Muscle layer of colon (tissue), 2 donors: ENCODE measurements around the gene FDXR.
A peak's percentile ranks its signal among the peaks of the same experiment; 100 is the strongest.

Experiments
- H3K27ac ChIP-seq: one replicate; pipeline ENCODE4 v1.7.0; 2013; ENCODE audit warnings: low read depth, mild to moderate bottlenecking, low read length, moderate library complexity
- H3K27me3 ChIP-seq, 2 donors: one replicate each; pipeline ENCODE4 v1.7.0; 2013; ENCODE audit warnings: low read length in 2 of 2, mild to moderate bottlenecking in 2 of 2; ENCODE audit not compliant: insufficient read depth in 2 of 2, control insufficient read depth in 1 of 2
- H3K36me3 ChIP-seq: one replicate; pipeline ENCODE4 v1.7.0; 2013; ENCODE audit warnings: mild to moderate bottlenecking, low read length; ENCODE audit not compliant: insufficient read depth
- H3K4me1 ChIP-seq: one replicate; pipeline ENCODE4 v1.7.0; 2013; ENCODE audit warnings: mild to moderate bottlenecking, low read length; ENCODE audit not compliant: insufficient read depth
- H3K4me3 ChIP-seq, 2 donors: one replicate each; pipeline ENCODE4 v1.7.0; 2013; ENCODE audit warnings: low read length in 2 of 2, low read depth in 1 of 2, mild to moderate bottlenecking in 1 of 2, moderate library complexity in 1 of 2
- H3K9ac ChIP-seq: one replicate; pipeline ENCODE4 v1.7.0; 2013; ENCODE audit warnings: low read length
- H3K9me3 ChIP-seq: one replicate; pipeline ENCODE4 v1.7.0; 2013; ENCODE audit warnings: mild to moderate bottlenecking, low read length
- donor health status: abdominal sarcoma.
- donor health status: Adenocarcinoma of cecum.

The FDXR gene

DNA sequence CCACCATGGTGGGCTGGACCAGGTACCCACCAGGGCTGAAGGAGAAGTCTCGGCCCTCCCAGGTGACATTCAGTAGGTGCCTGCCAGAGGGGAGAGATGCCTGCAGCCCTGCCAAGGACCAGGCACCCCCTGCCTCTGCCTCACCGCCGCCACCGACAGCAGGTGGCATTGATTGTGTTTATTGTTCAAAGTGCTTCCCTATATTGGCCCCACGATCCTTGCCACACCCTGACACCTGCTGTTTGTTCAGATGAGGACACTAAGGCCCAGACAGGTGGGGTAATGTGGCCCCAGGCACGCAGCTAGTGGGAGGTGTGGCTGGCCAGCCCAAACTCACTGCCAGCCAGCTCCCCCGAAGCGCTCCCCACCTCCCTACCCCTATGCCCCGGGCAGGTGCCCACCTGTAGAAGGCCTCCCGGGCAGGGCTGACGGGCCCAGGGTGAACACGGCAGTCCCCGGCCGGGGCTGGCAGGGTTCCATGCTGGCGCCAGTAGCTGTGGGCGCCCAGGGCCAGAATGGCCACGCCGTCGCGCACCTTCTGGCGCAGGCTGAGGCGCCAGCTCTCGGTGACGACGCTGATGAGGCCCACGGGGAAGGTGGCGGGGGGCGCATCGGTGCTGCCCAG lies 21.1 kb downstream of the FDXR start:
- H3K4me3 ChIP-seq, result no peak overlapping the region

DNA sequence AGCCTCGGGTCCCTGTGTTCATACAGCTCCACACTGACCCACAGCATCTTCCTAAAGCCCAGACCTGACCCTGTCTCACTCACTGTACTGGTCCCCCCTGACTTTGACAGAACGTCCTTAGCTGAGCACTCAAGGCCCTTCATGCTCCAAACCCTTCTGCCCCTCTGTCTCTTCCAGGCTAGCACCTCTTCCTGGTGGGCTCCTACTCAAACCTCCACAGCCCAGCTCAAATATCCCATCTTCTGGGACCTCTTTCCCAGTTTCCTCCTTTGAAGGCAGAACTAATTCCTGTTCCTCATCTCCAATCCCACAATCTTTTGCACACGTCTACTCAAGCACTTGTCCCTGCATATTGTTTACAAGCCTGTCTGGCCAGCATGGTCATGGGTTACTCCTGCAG lies 21.9 kb downstream of the FDXR start:
- Histone ChIP-seq H3K4me3 (no peak overlapping the region), H3K4me1 (no peaks in the 10 kb centered on the region), H3K9ac (no peak overlapping the region), H3K27me3 (peaks cover 31 to 59% of the 10 kb centered on the region in 2 donors), H3K36me3 (no peaks in the 10 kb centered on the region), H3K27ac (no peak overlapping the region), H3K9me3 (no peaks in the 10 kb centered on the region)

More for the DNA sequence above, 21.1 kb downstream of the FDXR start:
- Histone ChIP-seq H3K4me1 (no peaks in the 10 kb centered on the region), H3K36me3 (no peaks in the 10 kb centered on the region), H3K9ac (no peak overlapping the region), H3K27ac (no peak overlapping the region), H3K9me3 (no peaks in the 10 kb centered on the region), H3K27me3 (peaks cover 33 to 64% of the 10 kb centered on the region in 2 donors)

DNA sequence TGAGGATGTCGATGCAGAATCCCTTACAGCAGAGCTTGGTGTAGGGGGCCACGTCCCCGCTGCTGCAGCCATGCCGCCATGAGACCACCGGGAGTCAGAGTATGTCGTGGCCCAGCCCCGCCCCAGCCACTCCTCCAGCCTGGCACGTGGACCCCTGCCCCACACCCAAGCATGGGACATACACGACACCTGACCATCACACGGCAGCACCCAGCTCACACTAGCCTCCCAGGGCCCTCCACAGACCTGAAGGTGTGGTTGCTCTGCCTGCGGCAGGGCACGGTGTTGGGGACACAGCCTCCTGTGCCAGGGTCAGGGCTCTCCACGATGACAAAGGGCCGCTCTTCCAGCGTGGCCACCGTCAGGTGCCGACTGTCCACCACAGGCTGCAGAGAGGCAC lies 22.5 kb downstream of the FDXR start:
- Histone ChIP-seq H3K27me3 (peaks cover 25 to 53% of the 10 kb centered on the region in 2 donors), H3K27ac (no peak overlapping the region), H3K9me3 (no peaks in the 10 kb centered on the region), H3K4me1 (no peaks in the 10 kb centered on the region), H3K4me3 (no peak overlapping the region), H3K9ac (no peak overlapping the region), H3K36me3 (no peaks in the 10 kb centered on the region)

DNA sequence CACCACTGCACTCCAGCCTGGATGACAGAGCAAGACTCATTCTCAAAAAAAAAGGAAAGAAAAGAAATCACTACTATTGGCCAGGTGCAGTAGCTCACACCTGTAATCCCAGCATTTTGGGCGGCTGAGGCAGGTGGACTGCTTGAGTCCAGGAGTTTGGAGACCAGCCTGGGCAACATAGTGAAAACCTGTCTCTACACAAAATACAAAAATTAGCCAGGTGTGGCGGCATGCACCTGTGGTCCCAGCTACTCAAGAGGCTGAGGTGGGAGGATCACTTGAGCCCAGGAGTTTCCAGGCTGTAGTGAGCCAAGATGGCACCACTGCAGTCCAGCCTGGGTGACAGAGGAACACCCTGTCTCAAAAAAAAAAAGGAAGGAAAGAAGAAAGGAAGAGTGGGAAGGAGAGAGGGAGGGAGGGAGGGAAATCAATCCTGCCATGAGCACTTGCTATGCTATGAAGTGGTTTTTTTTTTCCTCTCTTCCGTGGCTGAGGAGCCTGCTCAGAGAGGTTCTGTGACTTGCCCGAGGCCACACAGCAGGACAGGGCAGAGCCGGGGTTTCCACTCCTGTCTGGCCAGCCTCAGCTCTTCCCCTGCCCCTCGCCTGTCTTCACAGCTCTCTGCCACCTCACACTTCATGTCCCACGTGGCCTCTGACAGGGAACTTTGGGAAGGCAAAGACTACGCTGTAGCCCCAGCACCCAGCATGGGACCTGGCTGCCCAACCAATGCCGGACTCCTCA lies 24.0 kb downstream of the FDXR start:
- Histone ChIP-seq H3K4me1 (no peaks in the 10 kb centered on the region), H3K27ac (no peak overlapping the region), H3K9ac (no peak overlapping the region), H3K36me3 (no peaks in the 10 kb centered on the region), H3K9me3 (no peaks in the 10 kb centered on the region), H3K4me3 (no peak overlapping the region), H3K27me3 (peaks cover 17 to 41% of the 10 kb centered on the region in 2 donors)

DNA sequence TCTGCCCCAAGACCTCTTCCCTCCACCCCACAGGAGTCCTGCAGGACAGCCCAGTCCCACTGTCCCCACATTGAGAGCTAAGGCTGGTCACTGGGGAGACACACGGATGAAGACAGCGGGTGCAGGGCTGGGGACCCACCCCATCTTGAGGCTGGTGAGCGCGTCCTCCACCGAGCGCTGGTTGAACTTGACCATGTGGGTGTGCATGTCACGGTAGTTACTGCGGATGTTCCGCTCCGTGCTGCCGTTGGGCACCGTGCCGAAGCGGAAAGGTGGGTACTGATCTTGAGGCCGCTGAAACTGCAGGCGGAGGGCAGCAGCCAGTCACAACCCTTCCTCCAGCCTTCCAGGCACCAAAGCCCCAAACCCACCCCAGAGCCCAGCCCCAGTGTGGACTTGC lies 26.2 kb downstream of the FDXR start:
- Histone ChIP-seq H3K9me3 (no peaks in the 10 kb centered on the region), H3K27ac (no peak overlapping the region), H3K36me3 (no peaks in the 10 kb centered on the region), H3K4me1 (peaks cover 10% of the 10 kb centered on the region), H3K4me3 (no peak overlapping the region), H3K9ac (no peak overlapping the region), H3K27me3 (peaks cover 6 to 25% of the 10 kb centered on the region in 2 donors)

DNA sequence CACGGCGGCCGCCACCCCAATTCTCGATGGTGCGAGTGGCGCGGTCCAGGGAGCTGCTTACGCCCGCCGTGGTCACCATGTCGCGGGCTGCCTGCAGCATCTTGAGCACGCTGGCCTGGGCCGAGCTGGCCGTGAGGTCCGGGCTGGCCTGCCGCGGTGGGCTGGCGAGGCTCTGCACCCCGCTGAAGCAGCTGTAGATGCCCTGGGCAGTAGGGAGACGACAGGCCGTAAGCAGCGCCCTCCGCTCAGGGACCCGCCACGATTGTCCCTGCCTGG lies 29.5 kb downstream of the FDXR start:
- Histone ChIP-seq H3K36me3 (no peaks in the 10 kb centered on the region), H3K4me3 (no peak overlapping the region), H3K27ac (no peak overlapping the region), H3K27me3 (peaks cover 0 to 9% of the 10 kb centered on the region in 2 donors), H3K9me3 (no peaks in the 10 kb centered on the region), H3K9ac (no peak overlapping the region), H3K4me1 (peaks cover 26% of the 10 kb centered on the region)

DNA sequence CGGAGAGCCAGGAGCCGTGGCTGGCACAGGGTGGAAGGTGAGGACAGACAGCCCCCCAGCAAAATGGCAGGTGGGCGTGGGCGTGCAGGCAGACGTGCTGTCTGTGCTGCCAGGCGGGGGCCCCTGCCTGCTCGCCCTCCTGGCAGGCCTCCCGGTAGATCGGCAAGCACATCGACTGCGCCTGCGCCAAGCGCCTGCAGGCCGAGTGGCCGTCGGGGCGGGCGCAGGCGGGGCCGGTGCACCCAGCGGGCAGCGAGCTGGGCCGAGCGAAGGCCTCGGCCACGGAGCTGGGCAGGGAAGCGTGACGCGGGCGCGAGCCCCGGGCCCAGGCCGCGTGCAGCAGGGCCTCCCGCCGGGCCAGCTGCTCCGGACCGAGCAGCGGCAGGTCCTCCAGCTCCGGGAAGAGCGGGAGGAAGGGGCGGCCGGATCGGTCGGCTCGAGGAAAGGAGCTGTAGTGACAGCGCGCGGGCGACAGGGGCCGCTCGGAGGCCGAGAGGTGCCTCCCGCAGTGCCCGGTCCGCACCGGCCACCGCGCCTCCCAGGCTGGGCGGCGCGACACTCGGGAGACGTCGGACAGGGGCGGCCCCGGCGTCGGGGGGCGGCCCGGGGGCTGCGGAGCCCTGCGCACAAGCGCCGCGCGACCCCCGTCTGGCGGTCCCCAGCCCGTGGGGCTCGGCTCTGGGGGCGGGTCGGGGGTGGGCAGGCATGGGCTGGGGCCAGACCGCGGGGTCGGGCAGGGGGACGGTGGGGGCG lies 30.0 kb downstream of the FDXR start:
- H3K9ac ChIP-seq, result no peak overlapping the region
- no peak overlapping the region for H3K27ac ChIP-seq

DNA sequence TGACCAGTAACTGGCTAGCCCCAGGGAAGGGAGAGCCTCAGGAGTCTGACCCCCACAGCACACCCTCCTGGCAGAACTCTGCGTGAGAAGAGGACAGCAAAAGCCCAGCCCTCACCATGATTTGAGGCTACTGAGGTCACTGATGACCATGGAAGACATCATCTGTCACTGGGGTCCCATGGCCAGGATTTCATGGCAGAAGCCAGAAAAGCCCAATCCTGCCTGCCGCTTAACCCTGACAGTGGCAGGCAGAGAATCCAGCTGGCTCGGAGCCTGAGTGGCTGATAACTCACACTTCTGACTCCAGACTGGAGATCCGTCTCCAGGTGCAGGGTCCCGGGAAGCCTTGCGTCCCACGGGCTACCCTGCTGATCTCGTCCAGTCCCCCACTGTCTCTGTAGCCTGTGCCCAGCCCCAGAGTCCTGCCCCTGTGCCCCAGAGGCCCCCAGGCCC lies 30.6 kb downstream of the FDXR start:
- Histone ChIP-seq H3K9ac (no peak overlapping the region), H3K36me3 (no peaks in the 10 kb centered on the region), H3K4me1 (peaks cover 26% of the 10 kb centered on the region), H3K9me3 (no peaks in the 10 kb centered on the region), H3K4me3 (peak overlapping the region in 1 of 2 donors; percentile 45), H3K27me3 (peaks cover 0 to 9% of the 10 kb centered on the region in 2 donors), H3K27ac (no peak overlapping the region)

More for the DNA sequence above, 30.0 kb downstream of the FDXR start:
- H3K9me3 ChIP-seq, result no peaks in the 10 kb centered on the region
- H3K27me3 ChIP-seq, result peaks cover 0 to 9% of the 10 kb centered on the region in 2 donors
- H3K36me3 ChIP-seq, result no peaks in the 10 kb centered on the region
- H3K4me1 ChIP-seq, result peaks cover 26% of the 10 kb centered on the region
- H3K4me3 ChIP-seq, result peak overlapping the region in 1 of 2 donors; percentile 45

DNA sequence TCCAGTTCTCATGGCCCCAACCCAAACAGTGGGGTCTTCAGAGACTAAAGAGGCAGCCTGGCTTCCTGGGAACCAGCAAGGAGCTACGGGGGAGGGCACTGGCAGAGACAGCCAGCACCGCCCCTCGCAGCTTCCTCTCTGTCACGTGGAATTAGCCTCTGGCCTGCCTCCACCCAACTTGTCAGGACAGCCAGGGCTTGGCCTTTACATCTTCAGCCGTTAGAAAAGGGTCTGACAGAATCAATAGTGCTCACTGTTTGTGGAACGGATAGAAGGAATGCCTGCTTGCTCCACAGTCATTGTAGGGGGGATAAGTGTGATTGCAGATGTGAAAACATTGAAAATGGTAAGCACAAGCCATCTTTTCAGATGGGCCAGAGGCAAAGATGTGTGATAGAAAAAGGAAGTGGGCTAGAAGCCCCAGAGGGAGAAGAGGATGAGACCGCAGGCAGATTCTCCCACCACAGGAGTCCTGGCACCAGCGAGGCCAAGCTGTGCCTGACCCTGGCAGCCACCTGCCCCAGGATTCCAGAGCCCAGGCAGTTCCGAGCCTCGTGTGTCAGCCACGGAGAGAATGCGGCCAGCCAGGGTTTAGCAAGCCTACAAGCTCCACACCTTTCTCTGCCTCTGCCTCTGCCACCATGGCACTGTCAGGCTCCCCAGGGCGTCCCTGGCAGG lies 31.7 kb downstream of the FDXR start:
- Histone ChIP-seq H3K9ac (no peak overlapping the region), H3K36me3 (peaks cover 7% of the 10 kb centered on the region), H3K27ac (peak overlapping the region; percentile 8), H3K4me3 (no peak overlapping the region), H3K4me1 (peaks cover 26% of the 10 kb centered on the region), H3K27me3 (peaks cover 0 to 9% of the 10 kb centered on the region in 2 donors), H3K9me3 (no peaks in the 10 kb centered on the region)

DNA sequence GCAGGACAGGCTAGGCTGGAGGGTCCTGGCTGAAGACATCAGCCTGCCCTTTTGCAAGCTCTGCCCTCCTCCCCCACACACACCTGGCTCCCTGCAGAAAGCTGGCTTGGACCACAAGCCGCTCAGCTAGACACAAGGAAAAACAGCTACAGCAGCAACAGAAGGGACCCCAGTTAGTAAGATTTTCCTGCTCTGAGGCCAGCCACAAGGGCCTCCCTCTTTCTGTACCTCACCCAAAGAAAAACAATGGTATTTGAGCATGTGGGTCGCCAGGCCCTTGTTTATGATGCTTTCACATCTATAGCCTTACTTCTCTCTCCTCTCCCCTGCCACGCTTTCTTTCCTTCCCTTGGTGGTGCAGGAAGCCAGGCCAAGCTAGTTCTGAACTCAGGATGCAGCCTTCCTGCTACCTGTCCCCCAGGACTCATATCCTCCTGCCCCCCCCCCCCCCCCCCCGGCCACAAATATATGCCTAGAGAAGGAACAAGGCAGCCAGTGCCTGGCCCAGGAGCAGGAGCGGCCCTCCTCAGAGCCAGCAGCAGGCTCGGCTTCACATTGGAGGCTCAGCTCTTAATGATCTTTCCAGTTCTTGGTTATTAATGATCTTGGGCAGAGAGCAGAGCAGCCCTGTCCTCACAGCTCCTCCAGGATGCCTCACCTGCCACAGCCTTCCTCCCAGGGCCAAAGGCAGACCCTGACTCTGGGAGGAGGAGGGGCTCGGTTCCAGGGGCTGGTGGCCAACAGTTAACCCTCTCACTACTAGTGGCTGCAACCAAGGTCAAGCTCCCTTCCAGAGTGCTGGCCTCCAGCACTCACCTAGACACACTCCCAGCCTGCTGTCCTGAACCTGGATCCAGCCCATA lies 32.6 kb downstream of the FDXR start:
- H3K27ac ChIP-seq, result no peak overlapping the region
- H3K4me3 ChIP-seq, result no peak overlapping the region
- no peak overlapping the region for H3K9ac ChIP-seq
- no peaks in the 10 kb centered on the region for H3K9me3 ChIP-seq
- peaks cover 12% of the 10 kb centered on the region for H3K36me3 ChIP-seq
- H3K4me1 ChIP-seq, result peaks cover 26% of the 10 kb centered on the region
- peaks cover 0 to 9% of the 10 kb centered on the region in 2 donors for H3K27me3 ChIP-seq
